ENCODE results near the gene GAP43. TPM values are rescaled to one million over a fixed set of nuclear protein-coding genes. Genes with fewer than 3 reads are reported as not detected.
"Not testable (repeated sequence)": the region's sequence is repeated elsewhere in the genome, so short reads cannot be mapped to it uniquely, and the experiment has no call there.

The GAP43 gene
- total RNA-seq, 1 experiment from 2014 or later: not detected

- Histone ChIP-seq H3K36me3 (no peaks in the 10 kb centered on the region), H3K4me1 (no peaks in the 10 kb centered on the region), H3K4me3 (no peak overlapping the region), H3K27ac (no peak overlapping the region), H3K27me3 (0 out of 2 replicates have a peak, but pooled peaks cover 3% of the 10 kb centered on the region), H3K9me3 (replicated peaks) (no peaks in the 10 kb centered on the region)
- peak in 1 of 2 experiments; percentile 6 for DNase-seq
Measured at GRCh38 chr3:115713284-115713683, 90.0 kb downstream of the GAP43 start.

GRCh38 chr3:115715241-115715745, 92.0 kb downstream of the GAP43 start:
- H3K27ac ChIP-seq: no peak overlapping the region
- no peaks in the 10 kb centered on the region for H3K36me3 ChIP-seq
- H3K4me1 ChIP-seq: no peaks in the 10 kb centered on the region
- no peaks in the 10 kb centered on the region for H3K9me3 ChIP-seq (replicated peaks)
- 0 out of 2 replicates have a peak, but pooled peaks cover 3% of the 10 kb centered on the region for H3K27me3 ChIP-seq
- DNase-seq: no peak
- H3K4me3 ChIP-seq: no peak overlapping the region

- Histone ChIP-seq H3K4me1 (no peaks in the 10 kb centered on the region), H3K4me3 (no peak overlapping the region), H3K27me3 (no peaks in the 10 kb centered on the region), H3K9me3 (replicated peaks) (no peaks in the 10 kb centered on the region), H3K27ac (no peak overlapping the region), H3K36me3 (no peaks in the 10 kb centered on the region)
- no peak for DNase-seq
Measured at GRCh38 chr3:115720983-115721382, 97.7 kb downstream of the GAP43 start.

- H3K4me3 ChIP-seq: no peak overlapping the region
- no peaks in the 10 kb centered on the region for H3K27me3 ChIP-seq
- no peaks in the 10 kb centered on the region for H3K9me3 ChIP-seq (replicated peaks)
- DNase-seq: no peak
- no peaks in the 10 kb centered on the region for H3K36me3 ChIP-seq
- H3K4me1 ChIP-seq: no peaks in the 10 kb centered on the region
- H3K27ac ChIP-seq: no peak overlapping the region
Measured at GRCh38 chr3:115725800-115726199, 102.5 kb downstream of the GAP43 start.

GRCh38 chr3:115727135-115727534, 103.8 kb downstream of the GAP43 start:
- no peaks in the 10 kb centered on the region for H3K4me1 ChIP-seq
- no peaks in the 10 kb centered on the region for H3K36me3 ChIP-seq
- H3K4me3 ChIP-seq: no peak overlapping the region
- DNase-seq: no peak
- no peaks in the 10 kb centered on the region for H3K27me3 ChIP-seq
- no peaks in the 10 kb centered on the region for H3K9me3 ChIP-seq (replicated peaks)
- no peak overlapping the region for H3K27ac ChIP-seq

GRCh38 chr3:115728013-115728412, 104.7 kb downstream of the GAP43 start:
- Histone ChIP-seq H3K36me3 (no peaks in the 10 kb centered on the region), H3K4me3 (no peak overlapping the region), H3K4me1 (no peaks in the 10 kb centered on the region), H3K9me3 (replicated peaks) (no peaks in the 10 kb centered on the region), H3K27ac (no peak overlapping the region), H3K27me3 (no peaks in the 10 kb centered on the region)
- no peak for DNase-seq

- not testable (repeated sequence) for H3K4me1 ChIP-seq; H3K4me3 ChIP-seq; H3K27me3 ChIP-seq; H3K9me3 ChIP-seq (replicated peaks); H3K36me3 ChIP-seq; DNase-seq; H3K27ac ChIP-seq
Measured at GRCh38 chr3:115736341-115736740, 113.0 kb downstream of the GAP43 start.

GRCh38 chr3:115741650-115742049, 118.3 kb downstream of the GAP43 start:
- Histone ChIP-seq H3K27ac (no peak overlapping the region), H3K36me3 (no peaks in the 10 kb centered on the region), H3K9me3 (replicated peaks) (no peaks in the 10 kb centered on the region), H3K27me3 (no peaks in the 10 kb centered on the region), H3K4me1 (no peaks in the 10 kb centered on the region), H3K4me3 (no peak overlapping the region)
- no peak for DNase-seq

- H3K27me3 ChIP-seq; H3K4me3 ChIP-seq; H3K27ac ChIP-seq; DNase-seq; H3K4me1 ChIP-seq; H3K9me3 ChIP-seq (replicated peaks); H3K36me3 ChIP-seq: not testable (repeated sequence)
Measured at GRCh38 chr3:115744516-115744915, 121.2 kb downstream of the GAP43 start.

- not testable (repeated sequence) for H3K4me3 ChIP-seq; H3K4me1 ChIP-seq; H3K36me3 ChIP-seq; H3K27me3 ChIP-seq; H3K9me3 ChIP-seq (replicated peaks); H3K27ac ChIP-seq; DNase-seq
Measured at GRCh38 chr3:115752978-115753377, 129.7 kb downstream of the GAP43 start.

- no peaks in the 10 kb centered on the region for H3K27me3 ChIP-seq
- no peaks in the 10 kb centered on the region for H3K9me3 ChIP-seq (replicated peaks)
- H3K27ac ChIP-seq: no peak overlapping the region
- no peak for DNase-seq
- H3K4me1 ChIP-seq: no peaks in the 10 kb centered on the region
- no peak overlapping the region for H3K4me3 ChIP-seq
- no peaks in the 10 kb centered on the region for H3K36me3 ChIP-seq
Measured at GRCh38 chr3:115758076-115758763, 134.9 kb downstream of the GAP43 start.

GRCh38 chr3:115760716-115761115, 137.4 kb downstream of the GAP43 start:
- no peaks in the 10 kb centered on the region for H3K4me1 ChIP-seq
- peak; percentile 2 to 15 for DNase-seq
- no peak overlapping the region for H3K27ac ChIP-seq
- H3K9me3 ChIP-seq (replicated peaks): no peaks in the 10 kb centered on the region
- H3K27me3 ChIP-seq: no peaks in the 10 kb centered on the region
- H3K36me3 ChIP-seq: no peaks in the 10 kb centered on the region
- H3K4me3 ChIP-seq: no peak overlapping the region

GRCh38 chr3:115761927-115762305, 138.6 kb downstream of the GAP43 start:
- Histone ChIP-seq H3K4me1 (no peaks in the 10 kb centered on the region), H3K27ac (no peak overlapping the region), H3K9me3 (replicated peaks) (no peaks in the 10 kb centered on the region), H3K4me3 (no peak overlapping the region), H3K27me3 (no peaks in the 10 kb centered on the region), H3K36me3 (no peaks in the 10 kb centered on the region)
- peak; percentile 7 to 58 for DNase-seq

GRCh38 chr3:115766587-115767482, 143.5 kb downstream of the GAP43 start:
- no peak overlapping the region for H3K4me3 ChIP-seq

GRCh38 chr3:115768661-115769060, 145.4 kb downstream of the GAP43 start:
- Histone ChIP-seq H3K4me1 (no peaks in the 10 kb centered on the region), H3K36me3 (no peaks in the 10 kb centered on the region), H3K4me3 (no peak overlapping the region), H3K9me3 (replicated peaks) (no peaks in the 10 kb centered on the region), H3K27me3 (peaks cover 3% of the 10 kb centered on the region; the same call in 1 of the 2 replicates), H3K27ac (no peak overlapping the region)
- no peak for DNase-seq

More at GRCh38 chr3:115766587-115767482, 143.5 kb downstream of the GAP43 start:
- no peaks in the 10 kb centered on the region for H3K9me3 ChIP-seq (replicated peaks)
- H3K27ac ChIP-seq: no peak overlapping the region
- DNase-seq: no peak
- H3K36me3 ChIP-seq: no peaks in the 10 kb centered on the region
- H3K4me1 ChIP-seq: no peaks in the 10 kb centered on the region
- H3K27me3 ChIP-seq: no peaks in the 10 kb centered on the region

Data from SJCRH30 (cell line).